GM12872 (cell line): ENCODE results near the gene MAP3K15.

Source experiments
- CTCF ChIP-seq: IDR thresholded peaks from 3 replicates; pipeline ENCODE4 v1.5.1; 2011; ENCODE audit warnings: low read depth, mild to moderate bottlenecking, low read length, moderate library complexity; ENCODE audit not compliant: insufficient read depth

MAP3K15 gene

GRCh38 chrX:19334945-19335626, 180.2 kb downstream of the MAP3K15 start:
- peak; percentile 65 for TF ChIP-seq CTCF

- no peak for TF ChIP-seq CTCF
Measured at GRCh38 chrX:19332983-19333382, 182.3 kb downstream of the MAP3K15 start.

- no peak for TF ChIP-seq CTCF
Measured at GRCh38 chrX:19331831-19332230, 183.5 kb downstream of the MAP3K15 start.

GRCh38 chrX:19326567-19326966, 188.7 kb downstream of the MAP3K15 start:
- TF ChIP-seq CTCF = no peak
